HepG2 (cell line): ENCODE results near the gene NRBF2. TPM values are rescaled to one million over a fixed set of nuclear protein-coding genes. Genes with fewer than 3 reads are reported as not detected.

Source experiments
- ARHGAP35 ChIP-seq: sonication (generic); formaldehyde crosslinking; IDR thresholded peaks from 2 replicates; pipeline ENCODE4 v1.9.0; 2022; ENCODE audit warnings: mild to moderate bottlenecking, inconsistent platforms, moderate library complexity, missing genetic modification reagents, borderline replicate concordance
- DRAP1 ChIP-seq: IDR thresholded peaks from 2 replicates; pipeline ENCODE4 v1.6.1; 2016; ENCODE audit warnings: missing genetic modification reagents, missing compliant biosample characterization
- FOXK1 ChIP-seq: sonication (generic); formaldehyde crosslinking; IDR thresholded peaks from 2 replicates; pipeline ENCODE4 v1.4.0; 2020; ENCODE audit warnings: low read depth, missing genetic modification reagents, borderline replicate concordance
- FOXM1 ChIP-seq: sonication (generic); formaldehyde crosslinking; IDR thresholded peaks from 2 replicates; pipeline ENCODE4 v1.5.0; 2020; ENCODE audit warnings: missing genetic modification reagents
- HDAC1 ChIP-seq: sonication (generic); formaldehyde crosslinking; IDR thresholded peaks from 2 replicates; pipeline ENCODE4 v1.5.1; 2020; ENCODE audit warnings: mild to moderate bottlenecking, missing genetic modification reagents
- KLF12 ChIP-seq: sonication (generic); formaldehyde crosslinking; IDR thresholded peaks from 2 replicates; pipeline ENCODE4 v1.4.0; 2020; ENCODE audit warnings: missing genetic modification reagents, borderline replicate concordance
- KLF16 ChIP-seq, 2 experiments: sonication (generic) in 1 of 2; formaldehyde crosslinking in 1 of 2; IDR thresholded peaks; 2 replicates each; pipeline versions ENCODE4 v1.6.1 to v1.8.0; 2016 to 2023; ENCODE audit warnings: missing genetic modification reagents in 2 of 2, missing compliant biosample characterization in 1 of 2
- MAFF ChIP-seq: IDR thresholded peaks from 2 replicates; pipeline ENCODE4 v1.6.1; 2011; ENCODE audit warnings: low read depth, low read length, improper control_type of control experiment
- MTA1 ChIP-seq: sonication (generic); formaldehyde crosslinking; IDR thresholded peaks from 2 replicates; pipeline ENCODE4 v1.4.0; 2020; ENCODE audit warnings: missing genetic modification reagents, mild to moderate bottlenecking, borderline replicate concordance
- POLR2A ChIP-seq, 2 experiments: IDR thresholded peaks; 2 replicates each; pipeline ENCODE4 v1.6.1; 2011; ENCODE audit warnings: low read depth in 2 of 2, low read length in 2 of 2, mild to moderate bottlenecking in 1 of 2, moderate library complexity in 1 of 2; ENCODE audit not compliant: insufficient read depth in 1 of 2
- RAD51 ChIP-seq: fragments of 450-650 bp; IDR thresholded peaks from 2 replicates; pipeline ENCODE4 v1.6.1; 2016; ENCODE audit warnings: borderline replicate concordance
- RXRA ChIP-seq: sonication (generic); formaldehyde crosslinking; IDR thresholded peaks from 2 replicates; pipeline ENCODE4 v1.5.1; 2020; ENCODE audit warnings: missing genetic modification reagents
- SNAI1 ChIP-seq: sonication (generic); formaldehyde crosslinking; IDR thresholded peaks from 2 replicates; pipeline ENCODE4 v1.5.0; 2020; ENCODE audit warnings: mild to moderate bottlenecking, missing genetic modification reagents, borderline replicate concordance
- SNAPC5 ChIP-seq: sonication (generic); formaldehyde crosslinking; IDR thresholded peaks from 2 replicates; pipeline ENCODE4 v1.8.1; 2023; ENCODE audit warnings: mild to moderate bottlenecking, missing genetic modification reagents, borderline replicate concordance
- SOX6 ChIP-seq, 2 experiments: fragments of 450-650 bp in 1 of 2; sonication (generic) in 1 of 2; formaldehyde crosslinking in 1 of 2; IDR thresholded peaks; 2 replicates each; pipeline versions ENCODE4 v1.4.0 to v1.6.1; 2017 to 2020; ENCODE audit warnings: antibody characterized with exemption in 1 of 2, mild to moderate bottlenecking in 1 of 2, missing genetic modification reagents in 1 of 2
- YEATS2 ChIP-seq: sonication (generic); formaldehyde crosslinking; IDR thresholded peaks from 2 replicates; pipeline ENCODE4 v1.4.0; 2020; ENCODE audit warnings: missing genetic modification reagents, borderline replicate concordance
- ZNF230 ChIP-seq: sonication (generic); formaldehyde crosslinking; IDR thresholded peaks from 2 replicates; pipeline ENCODE4 v1.4.0; 2020; ENCODE audit warnings: mild to moderate bottlenecking, missing genetic modification reagents
- ZNF34 ChIP-seq: sonication (generic); formaldehyde crosslinking; IDR thresholded peaks from 2 replicates; pipeline ENCODE4 v1.4.0; 2020; ENCODE audit warnings: mild to moderate bottlenecking, missing genetic modification reagents, borderline replicate concordance
- ZNF687 ChIP-seq: sonication (generic); formaldehyde crosslinking; IDR thresholded peaks from 2 replicates; pipeline ENCODE4 v1.5.1; 2020; ENCODE audit warnings: mild to moderate bottlenecking, missing genetic modification reagents, moderate library complexity
- ZNF747 ChIP-seq: sonication (generic); formaldehyde crosslinking; IDR thresholded peaks from 2 replicates; pipeline ENCODE4 v1.8.1; 2023; ENCODE audit warnings: missing genetic modification reagents, mild to moderate bottlenecking, borderline replicate concordance
- ZNF891 ChIP-seq: sonication (generic); formaldehyde crosslinking; IDR thresholded peaks from 2 replicates; pipeline ENCODE4 v1.5.0; 2020; ENCODE audit warnings: mild to moderate bottlenecking, missing genetic modification reagents
- polyA plus RNA-seq, 8 experiments: library from polyadenylated mRNA; depleted of rRNA in 3 of 8; stranded (reverse) in 7 of 8; unstranded in 1 of 8; fragments of >200 nt; fragmentation: Illumina TruSeq in 4 of 8; extraction: Trizol in 4 of 8; gene quantifications; 2 replicates each; pipeline versions ENCODE4 v1.2.1 to v1.2.3, GENCODE V29; 2011 to 2016; ENCODE audit warnings: low read depth in 4 of 8, missing spikeins in 1 of 8, mixed read lengths in 1 of 8; ENCODE audit not compliant: insufficient read depth in 1 of 8
- total RNA-seq, 5 experiments: library from RNA; depleted of rRNA; stranded (reverse); fragments of >200 nt; fragmentation: Illumina TruSeq; extraction: Trizol; gene quantifications; 2 replicates each; pipeline ENCODE4 v1.2.3, GENCODE V29; 2016; ENCODE audit warnings: low read depth in 1 of 5
- TF ChIP-seq, protein P1 (sequence below): IDR thresholded peaks from 2 replicates; pipeline ENCODE4 v1.6.1; 2012; ENCODE audit warnings: inconsistent platforms

NRBF2 gene
- total and polyA plus RNA-seq, 2 of the 13 experiments (the other 11 are each of a cell fraction or from before 2014, with no cell fraction given): 20.0 to 28.4 TPM

DNA sequence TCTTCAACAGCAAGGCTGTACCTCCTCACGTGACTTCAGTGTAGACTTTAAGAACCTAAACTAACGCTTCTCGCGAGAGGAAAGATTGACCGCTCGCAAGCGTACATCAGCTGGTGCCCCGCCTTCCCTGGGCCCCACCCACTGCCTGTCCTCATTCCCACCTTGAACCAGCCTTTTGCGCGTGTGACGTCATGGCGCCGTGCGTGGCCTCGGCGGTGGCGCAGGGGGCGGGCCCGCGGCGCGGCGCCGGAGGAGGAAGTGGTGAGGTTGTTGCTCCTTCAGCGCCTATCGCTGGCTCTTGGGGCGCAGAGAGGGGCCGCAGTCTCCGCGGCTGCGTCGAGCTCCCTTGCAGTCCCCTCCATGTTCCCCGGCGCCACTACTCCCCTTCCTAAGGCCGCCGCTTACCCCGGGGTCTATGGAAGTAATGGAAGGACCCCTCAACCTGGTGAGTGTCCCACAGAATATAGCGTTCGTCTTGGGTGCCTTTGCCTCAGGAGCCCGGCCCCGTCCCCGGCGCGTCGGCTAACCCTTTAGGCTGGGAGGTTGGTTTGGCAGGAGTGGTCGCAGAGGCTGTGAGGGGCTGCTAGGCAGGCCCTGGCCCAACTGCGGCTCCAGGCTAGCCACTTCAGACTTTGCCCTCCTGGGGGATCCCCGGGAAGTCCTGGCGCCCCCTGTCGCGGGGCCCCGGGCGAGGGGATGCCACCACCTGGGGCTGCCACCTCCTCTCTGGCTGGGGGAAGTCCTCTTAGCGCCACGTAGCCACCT, at the start of gene NRBF2 (continued):
- TF ChIP-seq ZNF891 (peak; percentile 87), POLR2A (IDR thresholded peaks at IDR 0.05; ENCODE audit: insufficient read depth in 1 of 2, low read depth in 2 of 2, low read length in 2 of 2) (peak; percentile 92 to 96), KLF16 (CRISPR knock-in tag; IDR thresholded peaks at IDR 0.05) (peak; percentile 7 to 76; a peak in 1 of 4 replicates), KLF12 (peak; percentile 10; the same call in 1 of the 2 replicates), ZNF34 (no peak), FOXM1 (CRISPR knock-in tag) (no peak), MTA1 (CRISPR knock-in tag) (peak; percentile 16; the same call in 1 of the 2 replicates), HDAC1 (CRISPR knock-in tag) (peak; percentile 86), YEATS2 (CRISPR knock-in tag) (no peak; the same call in 1 of the 2 replicates), SNAI1 (CRISPR knock-in tag) (peak; percentile 72; the same call in 1 of the 2 replicates), SOX6 (IDR thresholded peaks at IDR 0.05) (no peak), SOX6 (CRISPR knock-in tag; IDR thresholded peaks at IDR 0.05) (peak; percentile 58; the same call in 1 of the 2 replicates), DRAP1 (peak; percentile 91), ZNF687 (CRISPR knock-in tag) (peak; percentile 94), MAFF (no peak), ZNF230 (CRISPR knock-in tag) (peak; percentile 61; the same call in 1 of the 2 replicates), RXRA (CRISPR knock-in tag) (peak; percentile 61), ZNF747 (CRISPR knock-in tag) (peak; percentile 40; the same call in 1 of the 2 replicates), ARHGAP35 (CRISPR knock-in tag) (no peak), FOXK1 (CRISPR knock-in tag) (peak; percentile 74; the same call in 1 of the 2 replicates), SNAPC5 (CRISPR knock-in tag) (no peak), RAD51 (peak; percentile 76)
- TF ChIP-seq, protein P1, sequence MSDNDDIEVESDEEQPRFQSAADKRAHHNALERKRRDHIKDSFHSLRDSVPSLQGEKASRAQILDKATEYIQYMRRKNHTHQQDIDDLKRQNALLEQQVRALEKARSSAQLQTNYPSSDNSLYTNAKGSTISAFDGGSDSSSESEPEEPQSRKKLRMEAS: peak; percentile 85; the same call in 1 of the 2 replicates
